K562 (cell line): ENCODE results near the gene NME4. TPM values are rescaled to one million over a fixed set of nuclear protein-coding genes. Genes with fewer than 3 reads are reported as not detected.

Source experiments
- ATAC-seq: fragments of 200-7000 bp; cut with Tn5 transposase; 3 replicates; pipeline ENCODE4 v1.9.1; 2020; ENCODE audit warnings: moderate library complexity
- BruUV-seq: library from RNA; stranded (reverse); fragments of 400-500 nt; replicated peaks from 2 replicates; lab custom pipeline; 2021; lab: Mats Ljungman, UMichigan
- CTCF ChIA-PET: fragments of 300-600 bp; formaldehyde crosslinking; extraction: SDS; loops from one replicate; lab custom pipeline; 2021; ENCODE audit warnings: low intra/inter-chr PET ratio; lab: Yijun Ruan, JAX
- POLR2A ChIA-PET: fragments of 300-600, 350-650 bp; sonication (Branson Sonifier 250); formaldehyde crosslinking; extraction: SDS; loops from one replicate; lab custom pipeline; 2021; ENCODE audit warnings: antibody characterized with exemption, inconsistent platforms; lab: Yijun Ruan, JAX
- DNase-seq, 4 experiments: peaks; one replicate each; pipeline versions ENCODE4 v3.0.0 to v3.0.0-alpha.2; 2011 to 2018; ENCODE audit warnings: low spot score in 3 of 4, mixed read lengths in 3 of 4; ENCODE audit errors: extremely low read depth in 1 of 4
- FAIRE-seq: peaks from 2 replicates; lab custom pipeline; 2011; peaks lifted over from hg19 to GRCh38; lab: Jason Lieb, UNC
- H2AFZ ChIP-seq: 2 replicates; pipeline ENCODE4 v1.6.0; 2011; ENCODE audit warnings: low read depth, low read length, control low read depth, inconsistent platforms
- H3K27ac ChIP-seq: fragments of 200-600 bp; 3 replicates; pipeline ENCODE4 v1.8.0; 2011; ENCODE audit warnings: low read depth, mild to moderate bottlenecking, control low read depth, inconsistent platforms, low read length, moderate library complexity, mixed read lengths; ENCODE audit errors: extremely low read depth
- H3K27me3 ChIP-seq, 2 experiments: fragments of 300-600 bp in 1 of 2; 2 replicates in 1 of 2; 3 replicates in 1 of 2; pipeline versions ENCODE4 v1.6.0 to v1.8.0; 2011; ENCODE audit warnings: inconsistent platforms in 2 of 2, low read length in 2 of 2, mild to moderate bottlenecking in 1 of 2, mixed read lengths in 1 of 2, moderate library complexity in 1 of 2; ENCODE audit not compliant: control insufficient read depth in 2 of 2, insufficient read depth in 2 of 2
- H3K36me3 ChIP-seq: fragments of 300-600 bp; 3 replicates; pipeline ENCODE4 v1.8.0; 2011; ENCODE audit warnings: mild to moderate bottlenecking, low read length, inconsistent platforms; ENCODE audit not compliant: control insufficient read depth, insufficient read depth
- H3K4me1 ChIP-seq, 2 experiments: fragments of 200-600 bp in 1 of 2; replicated peaks in 1 of 2; 2 replicates in 1 of 2; 3 replicates in 1 of 2; pipeline versions ENCODE4 v1.5.1 to v1.8.0; 2011; ENCODE audit warnings: inconsistent platforms in 2 of 2, low read length in 2 of 2, mild to moderate bottlenecking in 1 of 2, mixed read lengths in 1 of 2, moderate library complexity in 1 of 2; ENCODE audit not compliant: control insufficient read depth in 2 of 2, insufficient read depth in 2 of 2
- H3K4me2 ChIP-seq: 2 replicates; pipeline ENCODE4 v1.6.1; 2011; ENCODE audit warnings: low read length, control low read depth, inconsistent platforms, mixed read lengths; ENCODE audit not compliant: insufficient read depth
- H3K4me3 ChIP-seq: fragments of 200-600 bp; sonication (generic), shearing (Covaris generic); 2 replicates; pipeline ENCODE4 v1.5.1; 2016; ENCODE audit warnings: control low read depth, inconsistent platforms
- H3K79me2 ChIP-seq: fragments of 200-600 bp; 3 replicates; pipeline ENCODE4 v1.8.0; 2011; ENCODE audit warnings: low read length, inconsistent platforms; ENCODE audit not compliant: control insufficient read depth, insufficient read depth
- H3K9ac ChIP-seq, 2 experiments: 2 replicates each; pipeline versions ENCODE4 v1.6.0 to v1.6.1; 2011; ENCODE audit warnings: low read depth in 2 of 2, low read length in 2 of 2, control low read depth in 1 of 2, inconsistent platforms in 1 of 2, mild to moderate bottlenecking in 1 of 2, mixed read lengths in 1 of 2; ENCODE audit not compliant: insufficient read depth in 1 of 2
- H3K9me1 ChIP-seq: one replicate; pipeline ENCODE4 v1.6.0; 2011; ENCODE audit warnings: inconsistent platforms, mild to moderate bottlenecking, low read length, moderate library complexity; ENCODE audit not compliant: control insufficient read depth, insufficient read depth
- H3K9me3 ChIP-seq: replicated peaks from 2 replicates; pipeline ENCODE4 v1.5.1; 2011; ENCODE audit warnings: low read depth, low read length, inconsistent platforms; ENCODE audit not compliant: control insufficient read depth, insufficient read depth
- H4K20me1 ChIP-seq: replicated peaks from 2 replicates; pipeline ENCODE4 v1.6.1; 2011; ENCODE audit warnings: low read length, inconsistent platforms, mixed read lengths; ENCODE audit not compliant: control insufficient read depth, insufficient read depth
- BCOR ChIP-seq: fragments of 450-650 bp; IDR thresholded peaks from 2 replicates; pipeline ENCODE4 v1.6.1; 2016
- BHLHE40 ChIP-seq: IDR thresholded peaks from 2 replicates; pipeline ENCODE4 v1.6.1; 2011; ENCODE audit warnings: low read length, improper control_type of control experiment
- HNRNPUL1 ChIP-seq: fragments of 200-400 bp; formaldehyde crosslinking; IDR thresholded peaks from 2 replicates; pipeline ENCODE4 v1.6.1; 2017; ENCODE audit warnings: low read length
- MITF ChIP-seq: IDR thresholded peaks from 2 replicates; pipeline ENCODE4 v1.6.1; 2014; ENCODE audit warnings: antibody characterized with exemption
- MNT ChIP-seq, 2 experiments: fragments of 450-650 bp; conservative IDR thresholded peaks; 2 replicates each; pipeline ENCODE4 v1.6.1; 2017; ENCODE audit warnings: mild to moderate bottlenecking in 2 of 2, moderate library complexity in 2 of 2
- MTA1 ChIP-seq: fragments of 450-650 bp; IDR thresholded peaks from 2 replicates; pipeline ENCODE4 v1.6.1; 2017; ENCODE audit warnings: borderline replicate concordance
- TBP ChIP-seq: optimal IDR thresholded peaks from 2 replicates; pipeline ENCODE3; 2011; ENCODE audit warnings: low read depth, low read length, improper control_type of control experiment
- TEAD2 ChIP-seq: fragments of 450-650 bp; IDR thresholded peaks from 2 replicates; pipeline ENCODE4 v1.6.1; 2016; ENCODE audit warnings: missing genetic modification characterization, control low read depth, missing compliant biosample characterization
- USF1 ChIP-seq: sonication (generic); formaldehyde crosslinking; IDR thresholded peaks from 2 replicates; pipeline ENCODE4 v1.9.0; 2022; ENCODE audit warnings: mild to moderate bottlenecking, missing genetic modification reagents
- ZBTB9 ChIP-seq: fragments of 450-650 bp; formaldehyde crosslinking; IDR thresholded peaks from 2 replicates; pipeline ENCODE4 v1.4.0; 2020; ENCODE audit warnings: mild to moderate bottlenecking, moderate library complexity
- WGBS: fragments of 100-300 bp; shearing (Covaris generic); methylation state at CpG from one replicate; pipeline ENCODE4 v1.1.6; 2016; ENCODE audit warnings: low coverage, mixed read lengths; ENCODE audit not compliant: insufficient coverage; ENCODE audit errors: missing lambda C conversion rate; 5-methylcytosine and 5-hydroxymethylcytosine counted together
- in situ Hi-C: fragments of 300-500 bp; cut with MboI; formaldehyde crosslinking; loops from 4 replicates; pipeline ENCODE4 v1.15.0; 2018; ENCODE audit warnings: inconsistent platforms, mixed read lengths
- intact Hi-C: fragments of 100-400 bp; cut with micrococcal nuclease; formaldehyde crosslinking; loops from 2 replicates; pipeline ENCODE4 v1.14.2; 2022
- polyA plus RNA-seq, 8 experiments: library from polyadenylated mRNA; depleted of rRNA in 4 of 8; stranded (reverse) in 5 of 8; unstranded in 3 of 8; fragments of >200 nt; fragmentation: Nextera tagmentation in 2 of 8; fragmentation: Illumina TruSeq in 1 of 8; extraction: Ambion mirVana in 2 of 8; extraction: Trizol in 1 of 8; gene quantifications; 2 replicates each; pipeline versions ENCODE4 v1.2.1 to v1.2.3, GENCODE V29; 2011 to 2014; ENCODE audit warnings: inconsistent platforms in 1 of 8, missing spikeins in 1 of 8
- total RNA-seq, 7 experiments: library from RNA; depleted of rRNA in 6 of 7; stranded (reverse); fragments of >200 nt in 6 of 7; fragmentation: Illumina TruSeq in 2 of 7; extraction: Trizol in 2 of 7; gene quantifications; 2 replicates each; pipeline versions ENCODE4 v1.2.1 to v1.2.3, GENCODE V29; 2011 to 2021; ENCODE audit warnings: low replicate concordance in 1 of 7

Gene NME4
- total and polyA plus RNA-seq, 9 of the 15 experiments (the other 6 are each of a cell fraction or from before 2014, with no cell fraction given): 15.4 to 264 (median 139) TPM

- TF ChIP-seq MNT (conservative IDR thresholded peaks at IDR 0.05): no peak
Observed at GRCh38 chr16:396199-396598, 800 bp upstream of the NME4 start (continued).

GRCh38 chr16:396605-397004 lies 394 bp upstream of the NME4 start:
- peak overlapping the region; percentile 95 for H3K27ac ChIP-seq
- peak overlapping the region; percentile 90 for H3K4me2 ChIP-seq
- peaks cover 29 to 58% of the 10 kb centered on the region in 2 experiments for H3K4me1 ChIP-seq
- peak overlapping the region; percentile 76 to 94 for H3K9ac ChIP-seq
- peaks cover 24% of the 10 kb centered on the region for H3K36me3 ChIP-seq
- no peaks in the 10 kb centered on the region for H3K27me3 ChIP-seq
- H2AFZ ChIP-seq: peak overlapping the region; percentile 90
- H3K79me2 ChIP-seq: peaks cover 56% of the 10 kb centered on the region
- FAIRE-seq (peak; percentile 80), ATAC-seq (peak; percentile 62), DNase-seq (peak; percentile 72 to 90 (median 80))
- 1% methylated on average over 22 of the region's 22 CpGs for WGBS
- intact Hi-C loops (loop anchor here (5.0 to 10.0 kb wide), 3 partner anchors 88 to 286 kb away; partner anchors contain the start of genes JMJD8, RHOT2 and STUB1), in situ Hi-C loops (loop anchor here (10.0 kb wide), 1 partner anchor 278 kb away; the partner anchor contains the start of gene RHBDL1)
- no peaks in the 10 kb centered on the region for H3K9me1 ChIP-seq
- H3K4me3 ChIP-seq: peak overlapping the region; percentile 70
- no peaks in the 10 kb centered on the region for H4K20me1 ChIP-seq
- POLR2A ChIA-PET: interaction anchor here (0.6 to 1.2 kb wide), 8 partner anchors 10 to 280 kb away, joined by 3 to 5 read pairs (median 3); partner anchors contain the start of genes CAPN15 and METTL26
- H3K9me3 ChIP-seq: peaks cover 3% of the 10 kb centered on the region; the same call in 1 of the 2 replicates
- no TSS peak for BruUV-seq
- CTCF ChIA-PET: no interaction called here
- TF ChIP-seq MITF (no peak), BCOR (peak; percentile 82), TBP (peak; percentile 40), TEAD2 (no peak), HNRNPUL1 (no peak), USF1 (peak; percentile 82), BHLHE40 (peak; percentile 75), MTA1 (peak; percentile 87), ZBTB9 (CRISPR knock-in tag) (no peak; the same call in 1 of the 2 replicates)
